Fibroblast of skin of right biceps (primary cell): ENCODE measurements around the gene DYDC1.
"Not testable (repeated sequence)": the region's sequence is repeated elsewhere in the genome, so short reads cannot be mapped to it uniquely, and the experiment has no call there.

Experiments
- DNase-seq: peaks from one replicate; pipeline ENCODE4 v3.0.0-alpha.2; 2013

Gene DYDC1

DNA sequence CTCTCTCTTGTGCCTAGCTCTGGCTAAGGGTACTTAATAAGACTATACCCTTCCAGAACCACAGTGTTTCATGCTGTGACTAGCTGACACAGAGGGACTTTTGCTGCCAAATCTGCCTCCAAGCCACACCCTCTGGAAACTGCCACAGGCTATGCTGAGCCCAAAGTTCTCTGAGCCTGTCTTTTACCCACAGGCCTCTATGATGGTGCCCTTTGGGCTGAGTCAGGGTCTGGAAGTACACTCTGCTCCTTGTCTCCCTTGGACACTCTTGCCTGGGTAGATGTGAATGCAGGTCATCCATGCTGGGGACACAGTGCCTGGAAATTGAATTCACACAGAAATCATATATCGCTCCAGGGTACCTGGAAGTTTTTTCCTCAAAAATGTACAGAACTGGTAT is 22.6 kb downstream of the DYDC1 start:
- DNase-seq: no peak

DNA sequence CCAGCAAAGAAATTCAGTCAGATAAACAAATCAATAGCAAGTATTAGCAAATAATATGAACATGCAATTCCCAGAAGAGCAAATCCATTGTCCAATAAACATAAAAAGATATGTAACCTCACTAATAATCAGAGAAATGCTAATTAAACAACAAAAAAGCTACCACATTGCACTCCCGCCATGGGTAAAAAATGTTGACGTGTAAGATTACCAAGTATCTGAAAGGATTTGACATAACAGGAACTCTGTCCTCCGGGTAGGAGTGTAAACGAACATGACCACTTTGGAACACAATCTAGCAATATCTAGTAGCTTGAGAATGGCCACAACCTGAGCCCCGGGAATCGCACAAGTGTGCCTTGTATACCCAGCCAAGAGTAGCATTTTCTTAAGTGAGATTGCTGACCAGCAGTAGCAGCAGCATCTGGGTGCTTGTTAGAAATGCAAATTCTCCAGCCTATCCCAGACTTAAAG is 31.6 kb downstream of the DYDC1 start:
- no peak for DNase-seq

DNA sequence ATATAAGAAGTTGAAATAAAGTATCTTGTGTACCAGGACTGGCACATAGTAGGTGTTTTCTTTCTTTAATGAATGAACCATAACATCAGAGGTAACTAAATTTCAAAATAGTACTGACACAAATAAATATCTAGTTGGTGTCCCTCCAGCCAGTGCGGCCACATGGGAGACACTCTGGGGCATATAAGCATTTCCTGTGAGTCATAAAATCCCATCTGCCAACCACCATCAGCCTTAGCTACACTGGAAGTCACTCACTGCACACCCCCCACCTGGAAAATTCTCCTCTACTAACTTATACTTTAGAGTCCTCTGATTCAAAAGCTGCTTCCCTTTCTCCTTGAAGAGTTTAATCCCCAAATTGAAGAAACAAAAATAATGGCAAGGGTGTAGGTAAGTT is 32.5 kb downstream of the DYDC1 start:
- DNase-seq: peak; percentile 74

DNA sequence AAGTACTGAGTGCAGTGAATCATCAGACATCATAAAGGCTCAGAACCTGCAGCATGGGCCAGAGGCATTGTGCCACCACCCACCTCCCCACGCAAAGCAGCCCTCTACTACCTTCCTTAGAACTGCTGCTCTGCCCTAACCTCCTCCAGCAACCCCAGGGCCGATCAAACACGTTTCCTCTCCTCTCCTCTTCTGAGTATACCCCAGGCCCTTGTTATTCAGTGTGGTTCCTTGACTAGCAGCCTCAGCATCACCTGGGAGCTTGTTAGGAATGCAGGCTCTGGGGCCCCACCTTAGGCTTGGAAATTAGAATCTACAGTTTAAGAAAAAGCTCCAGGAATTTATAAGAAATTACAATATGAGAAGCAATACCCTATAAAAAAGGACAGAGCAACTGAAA is 33.2 kb downstream of the DYDC1 start:
- no peak for DNase-seq

DNA sequence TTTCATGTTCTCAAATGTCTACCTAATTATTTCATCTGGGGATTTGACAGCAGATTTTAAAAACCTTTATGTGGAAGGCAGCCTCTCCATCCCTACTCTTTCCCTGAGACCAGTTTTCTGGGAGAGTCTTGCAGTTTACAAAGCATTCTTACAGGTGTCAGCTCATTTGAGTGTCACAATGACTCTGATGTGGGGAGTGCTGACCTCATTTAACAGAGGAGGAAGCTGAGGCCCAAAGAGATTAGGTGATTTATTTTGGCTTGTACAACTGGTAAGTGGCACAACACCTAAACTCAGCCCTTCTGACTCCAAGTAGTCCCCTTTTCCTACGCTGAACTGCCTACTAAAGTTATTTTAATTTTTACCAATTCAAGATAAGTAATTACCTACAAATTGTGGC is 33.8 kb downstream of the DYDC1 start:
- DNase-seq: no peak

DNA sequence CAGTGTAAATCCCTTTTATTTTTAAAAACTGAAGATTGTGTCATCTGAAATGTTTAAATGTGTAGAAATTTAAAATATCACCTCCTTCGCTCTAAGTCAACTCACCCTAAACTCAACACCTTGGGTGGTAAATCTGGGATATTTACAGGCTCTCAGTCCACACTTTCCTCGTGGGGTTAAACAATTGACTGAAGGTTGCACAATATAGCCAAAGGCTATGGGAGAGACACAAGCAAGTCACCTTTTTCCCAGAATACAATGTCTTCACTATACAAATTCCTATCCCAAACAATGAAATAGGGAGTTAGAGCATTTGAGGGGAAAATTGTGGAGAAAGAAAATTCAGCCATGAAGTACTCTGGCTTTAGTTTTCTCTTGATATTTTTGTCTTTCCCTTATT is 34.4 kb downstream of the DYDC1 start:
- DNase-seq: no peak

DNA sequence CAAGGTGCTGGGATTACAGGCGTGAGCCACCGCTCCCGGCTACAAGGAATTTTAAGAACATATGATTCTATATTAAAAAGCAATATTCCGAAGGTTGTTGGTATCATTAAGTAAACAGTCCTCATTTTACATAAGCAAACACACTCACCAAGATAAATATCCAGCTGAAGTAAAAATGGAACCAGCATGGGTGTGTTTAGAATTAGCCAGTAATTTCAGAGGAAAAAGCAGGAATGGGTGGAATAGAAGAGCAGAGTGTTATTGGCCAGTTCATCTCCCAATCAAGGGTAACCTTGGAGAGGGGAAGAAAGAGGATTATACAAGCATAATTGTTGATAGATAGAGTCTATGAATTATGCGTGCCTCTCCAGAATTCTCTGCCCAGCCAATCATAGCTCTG is 35.4 kb downstream of the DYDC1 start:
- no peak for DNase-seq

DNA sequence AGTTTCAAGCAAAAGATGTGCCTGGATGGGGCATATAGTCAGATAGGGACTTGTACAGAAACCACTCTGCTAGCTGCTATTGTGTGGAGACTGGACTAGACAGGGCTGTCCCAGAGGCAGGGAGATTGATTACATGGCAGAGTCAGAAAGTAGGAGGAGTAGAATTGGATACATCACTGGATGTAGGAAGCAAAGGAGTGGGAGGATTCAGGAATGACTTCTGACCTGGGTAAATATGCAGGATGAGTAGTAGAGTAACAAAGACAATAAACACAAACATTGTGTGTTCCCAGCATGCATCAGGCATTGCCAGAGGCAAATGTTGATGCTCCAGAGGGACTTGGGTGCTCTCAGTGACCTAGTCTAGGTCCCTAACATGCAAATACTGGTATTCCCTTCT is 36.2 kb downstream of the DYDC1 start:
- no peak for DNase-seq

DNA sequence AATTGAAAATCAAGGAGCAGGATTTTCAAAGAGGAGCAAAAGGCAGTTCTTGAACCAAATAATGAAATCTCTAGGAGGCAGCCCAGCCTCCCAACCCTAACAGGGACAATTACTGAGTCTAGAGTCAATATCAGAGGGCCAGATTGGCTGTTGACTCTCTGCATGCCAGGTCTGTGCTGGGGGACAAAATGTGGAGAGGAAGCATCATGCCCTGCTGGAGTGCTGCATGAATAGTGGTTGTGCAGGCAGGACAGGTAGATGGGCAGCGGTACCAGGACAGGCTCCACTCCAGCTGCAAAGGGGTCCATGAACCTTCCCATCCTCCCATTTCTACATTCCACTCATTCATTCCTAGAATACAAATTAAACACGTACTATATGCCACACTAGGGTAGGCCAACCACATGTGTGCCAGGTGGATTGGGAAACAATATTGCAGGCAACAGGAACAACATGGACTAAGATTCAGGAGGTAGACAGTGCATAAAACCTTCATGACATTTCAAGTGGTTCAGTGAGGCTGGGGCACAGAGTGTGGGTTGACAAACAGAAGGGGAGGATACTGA is 36.7 kb downstream of the DYDC1 start:
- no peak for DNase-seq

DNA sequence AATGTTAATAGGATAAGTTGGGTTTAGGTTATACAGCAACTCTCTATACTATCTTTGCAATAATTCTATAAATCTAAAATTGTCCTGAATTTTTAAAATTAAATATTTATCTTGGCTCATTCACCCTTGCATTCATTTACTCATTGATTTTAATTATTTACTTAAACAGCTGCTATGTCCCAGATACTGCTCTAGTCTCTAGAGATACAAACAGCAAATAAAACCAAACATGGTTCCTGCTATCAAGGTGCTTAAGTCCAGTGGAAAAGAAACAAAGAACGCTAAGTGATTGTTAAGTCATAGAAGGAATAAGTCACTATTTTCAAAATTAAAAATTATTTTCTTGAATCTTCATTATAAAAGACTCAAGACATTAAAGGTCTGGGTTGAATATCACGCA is 37.2 kb downstream of the DYDC1 start:
- DNase-seq: no peak

DNA sequence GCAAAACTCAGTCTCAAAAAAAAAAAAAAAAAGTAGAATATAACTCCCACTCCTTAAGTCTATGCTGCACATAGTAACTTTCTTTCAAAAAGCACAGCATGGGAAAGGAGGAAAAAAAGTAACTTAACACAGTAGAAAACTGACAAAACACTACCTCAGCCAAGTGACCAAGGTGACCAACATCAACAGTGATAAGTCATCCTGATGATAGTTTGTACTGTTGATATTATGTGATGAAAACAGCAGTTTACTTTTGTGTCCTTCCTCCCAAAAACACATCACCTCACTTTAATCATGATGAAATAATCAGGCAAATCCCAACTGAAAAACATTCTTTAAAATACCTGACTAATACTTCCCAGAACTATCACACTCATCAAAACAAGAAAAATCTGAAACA is 37.8 kb downstream of the DYDC1 start:
- DNase-seq: no peak

DNA sequence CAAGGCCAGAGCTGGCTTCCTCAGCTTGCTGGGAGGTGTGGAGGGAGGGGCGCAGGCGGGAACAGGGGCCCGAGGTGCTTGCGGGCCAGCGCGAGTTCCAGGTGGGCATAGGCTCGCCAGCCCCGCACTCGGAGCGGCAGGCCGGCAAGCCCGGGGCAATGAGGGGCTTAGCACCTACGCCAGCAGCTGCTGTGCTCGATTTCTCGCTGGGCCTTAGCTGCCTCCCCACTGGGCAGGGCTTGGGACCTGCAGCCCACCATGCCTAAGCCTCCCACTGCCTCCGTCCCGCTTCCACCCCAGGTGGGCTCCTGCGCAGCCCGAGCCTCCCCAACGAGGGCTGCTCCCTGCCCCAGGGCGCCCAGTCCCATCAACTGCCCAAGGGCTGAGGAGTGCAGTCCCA is 41.2 kb downstream of the DYDC1 start:
- DNase-seq: no peak

DNA sequence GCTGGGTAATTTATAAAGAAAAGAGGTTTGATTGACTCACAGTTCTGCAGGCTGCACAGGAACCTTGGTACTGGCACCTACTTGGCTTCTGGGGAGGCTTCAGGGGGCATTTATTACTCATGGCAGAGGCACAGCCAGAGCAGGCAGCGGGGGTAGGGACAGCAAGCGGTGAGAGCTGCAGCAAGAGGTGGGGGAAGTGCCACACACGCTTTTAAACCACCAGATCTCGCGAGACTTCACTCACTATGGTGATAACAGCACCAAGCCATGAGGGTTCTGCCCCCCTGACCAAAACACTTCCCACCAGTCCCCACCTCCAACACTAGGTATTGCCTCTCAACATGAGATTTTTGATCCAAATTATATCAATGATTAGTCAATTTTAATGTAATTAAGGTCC is 43.0 kb downstream of the DYDC1 start:
- DNase-seq: no peak

DNA sequence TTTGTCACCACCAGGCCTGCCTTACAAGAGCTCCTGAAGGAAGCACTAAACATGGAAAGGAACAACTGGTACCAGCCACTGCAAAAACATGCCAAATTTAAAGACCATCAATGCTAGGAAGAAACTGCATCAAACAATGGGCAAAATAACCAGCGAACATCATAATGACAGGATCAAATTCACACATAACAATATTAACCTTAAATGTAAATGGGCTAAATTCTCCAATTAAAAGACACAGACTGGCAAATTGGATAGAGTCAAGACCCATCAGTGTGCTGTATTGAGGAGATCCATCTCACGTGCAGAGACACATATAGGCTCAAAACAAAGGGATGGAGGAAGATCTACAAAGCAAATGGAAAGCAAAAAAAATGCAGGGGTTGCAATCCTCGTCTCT is 50.6 kb downstream of the DYDC1 start:
- DNase-seq: not testable (repeated sequence)

DNA sequence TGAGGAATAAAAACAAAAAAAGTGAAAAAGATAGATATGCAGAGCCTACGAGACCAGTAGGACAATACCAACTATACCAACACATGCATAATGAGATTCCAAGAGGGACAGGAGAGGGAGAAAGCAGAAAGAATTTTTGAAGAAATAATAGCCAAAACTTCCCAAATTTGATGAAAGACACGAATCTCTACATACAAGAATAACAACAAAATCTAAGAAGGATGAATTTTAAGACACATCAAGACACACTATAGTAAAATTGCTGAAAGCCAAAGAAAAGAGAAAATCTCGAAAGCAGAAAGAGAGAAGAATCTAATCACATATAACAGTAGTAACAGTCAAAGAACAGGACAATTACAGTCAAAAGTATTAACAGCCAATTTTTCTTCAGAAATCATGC is 59.6 kb downstream of the DYDC1 start:
- DNase-seq: no peak

DNA sequence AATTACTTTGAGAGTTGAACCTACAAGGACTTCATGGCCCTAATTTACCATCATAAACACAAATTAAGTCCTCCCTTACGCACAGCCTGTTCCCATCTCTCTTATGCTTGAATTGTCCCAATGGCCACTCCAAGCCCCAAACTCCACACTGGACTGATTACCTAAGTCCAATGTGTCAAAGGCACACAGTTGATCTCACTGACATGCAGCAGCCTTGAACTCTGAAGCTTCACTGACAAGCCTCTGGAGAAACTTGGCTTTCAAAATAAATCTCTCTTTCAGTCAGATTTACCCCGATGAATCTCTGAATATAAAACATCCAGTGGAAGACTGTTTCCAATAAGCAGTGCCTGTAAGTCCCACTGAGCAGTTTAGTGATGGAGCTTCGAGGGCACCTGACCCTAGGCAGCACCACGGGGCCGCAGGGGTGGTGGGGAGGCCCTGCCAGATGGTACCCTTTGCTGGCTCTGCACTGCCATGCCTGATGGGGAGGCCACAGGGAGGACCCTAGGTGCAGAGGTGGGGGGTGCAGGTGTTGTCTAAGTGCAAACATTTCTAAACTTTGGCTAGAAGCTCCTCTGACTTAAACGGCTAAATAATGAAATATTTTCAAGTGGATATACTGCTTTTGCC is 63.8 kb downstream of the DYDC1 start:
- no peak for DNase-seq

DNA sequence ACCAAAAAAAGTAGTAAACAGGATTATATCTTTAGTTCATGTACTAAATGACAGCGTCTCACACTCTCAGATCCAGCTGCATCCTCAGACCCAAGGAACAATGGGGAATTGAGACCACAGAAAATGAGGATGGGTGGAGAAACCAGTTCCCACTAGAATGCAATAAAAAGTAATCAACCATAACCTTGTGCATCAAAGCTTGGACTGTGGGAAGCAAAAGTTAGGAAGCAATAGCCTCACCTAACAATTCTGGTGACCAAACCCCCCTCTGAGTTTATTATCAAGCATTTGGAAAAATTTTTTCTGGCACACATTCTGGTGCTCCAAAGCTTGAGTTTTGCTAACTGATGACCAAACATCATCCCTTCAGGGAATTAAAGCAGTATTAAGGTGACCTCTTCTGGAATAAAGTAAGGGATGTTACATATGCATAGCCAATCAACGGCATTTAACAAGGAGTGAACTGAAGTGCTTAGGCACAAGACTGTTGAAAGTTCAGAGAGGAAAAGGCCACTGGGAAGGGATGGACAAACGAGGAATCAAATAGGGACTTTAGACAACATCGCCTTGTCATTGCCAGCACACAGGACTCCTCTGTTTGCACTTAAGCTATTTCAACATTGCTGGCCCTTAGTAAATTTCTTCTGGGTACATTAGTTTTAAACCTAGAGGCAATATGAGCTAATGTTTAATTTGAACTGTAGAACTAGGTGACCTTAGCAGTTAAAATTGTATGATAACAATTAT is 65.9 kb downstream of the DYDC1 start:
- DNase-seq: no peak

DNA sequence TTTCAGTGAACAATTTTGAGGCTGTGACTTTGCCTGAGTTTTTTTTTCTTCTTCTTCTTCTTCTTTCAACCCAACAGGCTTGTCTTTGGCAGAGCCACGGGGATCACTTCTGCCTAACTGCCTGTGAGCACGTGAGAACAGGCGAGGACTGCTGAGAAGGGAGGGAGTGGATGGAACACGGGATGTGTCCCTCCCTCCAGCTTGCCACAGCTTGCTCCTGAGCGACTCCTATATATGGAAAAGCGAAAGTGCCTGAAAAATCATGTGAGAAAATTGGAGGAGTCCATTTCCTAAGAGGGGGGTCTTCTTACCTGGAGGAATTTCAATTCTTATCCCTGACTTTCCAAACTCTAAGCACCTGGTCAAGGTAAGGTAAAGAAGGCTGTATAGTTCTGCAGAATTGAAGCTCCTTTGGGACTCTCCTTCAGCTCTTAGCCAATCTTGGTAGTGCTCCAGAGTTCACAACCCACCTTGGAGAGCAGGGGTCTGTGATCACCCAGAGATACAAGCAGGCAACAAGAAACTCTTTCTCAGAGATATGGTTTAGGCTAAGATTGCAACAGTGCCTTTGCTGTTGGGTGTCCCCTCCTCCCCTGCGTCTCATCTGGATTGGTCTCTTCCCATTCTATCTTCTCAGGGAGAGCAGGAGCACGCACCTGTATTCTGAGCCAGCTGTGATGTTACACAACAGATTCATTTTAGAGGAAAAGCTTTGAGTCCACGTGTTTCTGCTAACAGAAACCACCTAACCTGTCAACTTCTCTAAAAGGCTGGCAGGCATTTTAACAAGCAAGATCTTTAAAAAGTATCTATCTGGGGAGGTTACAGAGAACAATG is 66.9 kb downstream of the DYDC1 start, which contains the start of gene MAT1A:
TSS of gene MAT1A (minus strand) at position 208 of the 837 bp plus-strand sequence. CDS start 235 bp downstream, outside the sequence.
- DNase-seq: peak; percentile 4

DNA sequence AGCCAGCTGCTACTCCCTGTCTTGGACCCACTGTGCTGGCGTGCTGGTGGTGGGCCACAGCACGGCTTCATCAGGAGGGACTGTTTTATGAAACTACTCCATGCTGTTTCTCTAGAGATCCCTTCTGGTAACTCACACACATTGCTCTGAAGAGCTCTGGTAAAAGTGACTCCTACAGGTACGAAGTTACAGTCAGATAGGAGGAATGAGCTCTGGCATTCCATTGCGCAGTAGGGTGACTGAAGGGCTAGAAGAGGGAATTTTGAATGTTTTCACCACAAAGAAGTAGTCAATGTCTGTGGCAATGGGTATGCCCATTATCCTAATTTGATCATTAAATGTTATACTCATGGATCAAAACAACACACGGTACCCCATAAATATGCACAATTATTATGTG is 67.7 kb downstream of the DYDC1 start:
- DNase-seq: no peak
